ENCODE data around the gene SOS1.
"Not testable (repeated sequence)": the region's sequence is repeated elsewhere in the genome, so short reads cannot be mapped to it uniquely, and the experiment has no call there.

- TF ChIP-seq CTBP1 (IDR thresholded peaks at IDR 0.05; ENCODE audit: borderline replicate concordance); SUZ12 (IDR thresholded peaks at IDR 0.05); FOXM1 (IDR thresholded peaks at IDR 0.05; ENCODE audit: borderline replicate concordance); SP1 (IDR thresholded peaks at IDR 0.05); NFRKB (IDR thresholded peaks at IDR 0.05); FOXA1 (IDR thresholded peaks at IDR 0.05); FOXK2 (IDR thresholded peaks at IDR 0.05); TARDBP (IDR thresholded peaks at IDR 0.05): not testable (repeated sequence)
Observed at GRCh38 chr2:39140948-39141333, 20.1 kb upstream of the SOS1 start.

Measured in HEK293T (cell line).